ENCODE results near the gene KCP. TPM values are rescaled to one million over a fixed set of nuclear protein-coding genes. Genes with fewer than 3 reads are reported as not detected.

Gene KCP
- total RNA-seq, 4 donors from 2014 or later = 0.47 to 1.5 (median 0.87) TPM

DNA sequence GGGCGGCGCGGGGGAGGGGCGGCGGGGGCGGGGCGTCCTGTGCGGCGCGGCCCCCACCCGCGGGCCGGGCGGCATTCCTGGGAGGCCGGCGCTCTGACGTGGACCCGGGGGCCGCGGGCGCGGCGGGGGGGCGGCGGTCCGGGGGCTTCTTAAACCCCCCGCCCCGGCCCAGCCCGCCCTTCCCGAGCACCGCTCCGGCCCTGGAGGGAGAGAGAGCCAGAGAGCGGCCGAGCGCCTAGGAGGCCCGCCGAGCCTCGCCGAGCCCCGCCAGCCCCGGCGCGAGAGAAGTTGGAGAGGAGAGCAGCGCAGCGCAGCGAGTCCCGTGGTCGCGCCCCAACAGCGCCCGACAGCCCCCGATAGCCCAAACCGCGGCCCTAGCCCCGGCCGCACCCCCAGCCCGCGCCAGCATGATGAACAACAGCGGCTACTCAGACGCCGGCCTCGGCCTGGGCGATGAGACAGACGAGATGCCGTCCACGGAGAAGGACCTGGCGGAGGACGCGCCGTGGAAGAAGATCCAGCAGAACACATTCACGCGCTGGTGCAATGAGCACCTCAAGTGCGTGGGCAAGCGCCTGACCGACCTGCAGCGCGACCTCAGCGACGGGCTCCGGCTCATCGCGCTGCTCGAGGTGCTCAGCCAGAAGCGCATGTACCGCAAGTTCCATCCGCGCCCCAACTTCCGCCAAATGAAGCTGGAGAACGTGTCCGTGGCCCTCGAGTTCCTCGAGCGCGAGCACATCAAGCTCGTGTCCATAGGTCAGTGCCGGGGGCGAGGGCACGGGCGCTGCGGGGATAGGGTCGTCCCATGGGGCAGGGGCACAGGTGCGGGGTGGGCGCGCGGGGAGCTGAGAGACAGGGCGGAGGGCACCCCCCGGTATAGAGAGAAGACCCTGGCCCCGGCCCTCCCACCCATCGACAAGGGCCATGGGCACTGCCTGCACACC lies 80.0 kb downstream of the KCP start, which contains the start of gene FLNC:
Gene FLNC (plus strand): TSS at position 176 of the 947 bp plus-strand sequence. CDS start 232 bp downstream, at position 408.
- Histone ChIP-seq H3K4me3 (peak within 1 kb of the TSS; percentile 33 to 74 (median 50)), H3K4me1 (peaks cover 21 to 77% (median 38%) of the 10 kb centered on the region in 3 donors), H3K27me3 (peaks cover 0 to 60% (median 0%) of the 10 kb centered on the region in 4 donors), H3K27ac (peak within 1 kb of the TSS; percentile 70 to 92 (median 86)), H3K9me3 (no peaks in the 10 kb centered on the region), H3K36me3 (no peaks in the 10 kb centered on the region)
- no peak for DNase-seq
- intact Hi-C loops (cut with DNase I) = no loop called here
- TF ChIP-seq POLR2A (IDR thresholded peaks at IDR 0.05) = peak in 2 of 4 donors; percentile 33 to 39
- TF ChIP-seq, protein P1, sequence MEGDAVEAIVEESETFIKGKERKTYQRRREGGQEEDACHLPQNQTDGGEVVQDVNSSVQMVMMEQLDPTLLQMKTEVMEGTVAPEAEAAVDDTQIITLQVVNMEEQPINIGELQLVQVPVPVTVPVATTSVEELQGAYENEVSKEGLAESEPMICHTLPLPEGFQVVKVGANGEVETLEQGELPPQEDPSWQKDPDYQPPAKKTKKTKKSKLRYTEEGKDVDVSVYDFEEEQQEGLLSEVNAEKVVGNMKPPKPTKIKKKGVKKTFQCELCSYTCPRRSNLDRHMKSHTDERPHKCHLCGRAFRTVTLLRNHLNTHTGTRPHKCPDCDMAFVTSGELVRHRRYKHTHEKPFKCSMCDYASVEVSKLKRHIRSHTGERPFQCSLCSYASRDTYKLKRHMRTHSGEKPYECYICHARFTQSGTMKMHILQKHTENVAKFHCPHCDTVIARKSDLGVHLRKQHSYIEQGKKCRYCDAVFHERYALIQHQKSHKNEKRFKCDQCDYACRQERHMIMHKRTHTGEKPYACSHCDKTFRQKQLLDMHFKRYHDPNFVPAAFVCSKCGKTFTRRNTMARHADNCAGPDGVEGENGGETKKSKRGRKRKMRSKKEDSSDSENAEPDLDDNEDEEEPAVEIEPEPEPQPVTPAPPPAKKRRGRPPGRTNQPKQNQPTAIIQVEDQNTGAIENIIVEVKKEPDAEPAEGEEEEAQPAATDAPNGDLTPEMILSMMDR (IDR thresholded peaks at IDR 0.05) = no peak
- WGBS, 2 donors = 0% methylated on average over 11 of the region's 109 CpGs; no CpG with 5 or more reads in 1 of the 2 donors

DNA sequence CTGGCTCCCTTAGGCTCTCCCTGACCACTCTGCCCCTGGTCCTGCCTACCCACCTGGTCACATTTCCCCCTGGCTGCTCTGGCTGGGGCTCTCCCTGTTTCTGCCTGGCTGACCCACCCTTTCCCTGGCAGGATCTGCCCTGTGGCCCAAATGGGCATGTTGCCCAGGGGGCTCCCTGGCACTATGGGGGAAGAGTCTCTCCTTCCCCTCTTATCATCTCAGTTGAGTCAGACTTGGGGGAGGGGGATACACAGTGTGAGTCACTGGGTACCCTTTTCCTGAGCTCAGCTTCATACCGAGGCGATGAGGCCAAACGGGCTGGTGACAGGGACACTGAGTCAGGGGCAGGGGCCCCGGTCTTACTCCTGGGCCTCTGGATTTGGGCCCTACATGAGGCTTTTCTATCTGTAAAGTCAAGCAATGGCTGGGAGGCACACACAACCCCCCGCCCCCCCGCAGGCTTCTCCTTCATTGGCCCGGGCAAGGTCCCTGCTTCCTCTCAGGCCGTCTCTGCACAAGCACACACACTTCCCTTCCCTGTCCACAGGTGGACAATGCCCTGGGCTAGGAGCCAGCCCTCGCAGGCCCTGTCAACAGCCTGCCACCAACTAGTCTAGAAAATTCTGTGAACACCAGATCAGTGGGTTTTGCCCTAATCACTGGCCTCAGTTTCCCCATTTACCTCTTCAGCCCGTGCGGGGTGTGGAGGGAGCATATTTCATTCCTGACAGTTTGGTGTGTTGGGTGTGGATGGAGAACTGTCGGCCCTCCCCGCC lies 80.9 kb downstream of the KCP start:
- TF ChIP-seq POLR2A (IDR thresholded peaks at IDR 0.05) = no peak
- TF ChIP-seq, protein P1 (IDR thresholded peaks at IDR 0.05) = no peak
- peak overlapping the region; percentile 33 to 74 (median 50) for H3K4me3 ChIP-seq
- 17% methylated on average over 4 of the region's 13 CpGs; no CpG with 5 or more reads in 1 of the 2 donors for WGBS, 2 donors
- H3K4me1 ChIP-seq = peaks cover 21 to 71% (median 38%) of the 10 kb centered on the region in 3 donors
- DNase-seq = no peak
- H3K9me3 ChIP-seq = no peaks in the 10 kb centered on the region
- intact Hi-C loops (cut with DNase I) = no loop called here
- H3K27ac ChIP-seq = peak overlapping the region; percentile 70 to 92 (median 78)
- H3K36me3 ChIP-seq = no peaks in the 10 kb centered on the region
- H3K27me3 ChIP-seq = peaks cover 0 to 60% (median 0%) of the 10 kb centered on the region in 4 donors

DNA sequence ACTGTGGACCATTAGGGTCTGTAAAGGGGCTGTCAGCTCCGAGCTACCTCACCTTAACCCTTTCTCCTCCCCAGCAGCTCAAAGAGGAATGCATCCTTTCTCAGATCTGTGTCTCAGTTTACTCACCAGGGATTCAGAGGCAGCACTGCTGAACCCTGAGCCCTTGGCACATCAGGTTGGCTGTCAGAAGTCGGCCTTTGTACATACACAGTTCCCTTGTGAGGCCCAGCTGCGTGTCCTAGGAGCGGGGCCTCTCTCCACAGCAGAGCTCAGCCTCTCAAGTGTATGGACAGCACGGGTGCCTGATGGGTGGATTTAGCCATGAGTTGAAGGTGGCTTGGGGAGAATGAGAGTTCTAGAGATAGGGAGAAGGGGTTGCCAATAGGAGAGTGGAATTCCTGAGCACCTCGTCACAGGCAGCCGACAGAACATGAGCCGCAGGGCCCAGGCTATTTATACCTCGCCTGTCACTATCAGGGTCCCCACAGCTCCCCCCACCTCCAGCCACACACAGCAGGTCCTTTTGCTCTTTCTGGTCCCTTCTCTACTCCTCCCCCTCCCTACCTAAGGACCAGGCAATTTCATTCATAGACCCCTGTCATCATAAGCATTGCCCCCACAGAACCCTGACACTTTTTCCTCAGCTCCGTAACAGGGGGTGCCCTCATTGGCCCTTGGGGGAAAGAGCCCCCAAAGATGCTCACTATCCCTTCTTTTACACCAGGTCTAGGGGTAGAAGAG lies 82.4 kb downstream of the KCP start:
- Histone ChIP-seq H3K4me3 (no peak overlapping the region), H3K27ac (peak overlapping the region in 3 of 4 donors; percentile 58 to 81 (median 62)), H3K27me3 (peaks cover 0 to 52% (median 0%) of the 10 kb centered on the region in 4 donors), H3K9me3 (no peaks in the 10 kb centered on the region), H3K4me1 (peaks cover 21 to 56% (median 27%) of the 10 kb centered on the region in 3 donors), H3K36me3 (no peaks in the 10 kb centered on the region)
- no peak for TF ChIP-seq POLR2A (IDR thresholded peaks at IDR 0.05)
- 71 to 82% methylated on average over 6 to 7 of the region's 10 CpGs for WGBS, 2 donors
- intact Hi-C loops (cut with DNase I) = no loop called here
- DNase-seq = no peak

DNA sequence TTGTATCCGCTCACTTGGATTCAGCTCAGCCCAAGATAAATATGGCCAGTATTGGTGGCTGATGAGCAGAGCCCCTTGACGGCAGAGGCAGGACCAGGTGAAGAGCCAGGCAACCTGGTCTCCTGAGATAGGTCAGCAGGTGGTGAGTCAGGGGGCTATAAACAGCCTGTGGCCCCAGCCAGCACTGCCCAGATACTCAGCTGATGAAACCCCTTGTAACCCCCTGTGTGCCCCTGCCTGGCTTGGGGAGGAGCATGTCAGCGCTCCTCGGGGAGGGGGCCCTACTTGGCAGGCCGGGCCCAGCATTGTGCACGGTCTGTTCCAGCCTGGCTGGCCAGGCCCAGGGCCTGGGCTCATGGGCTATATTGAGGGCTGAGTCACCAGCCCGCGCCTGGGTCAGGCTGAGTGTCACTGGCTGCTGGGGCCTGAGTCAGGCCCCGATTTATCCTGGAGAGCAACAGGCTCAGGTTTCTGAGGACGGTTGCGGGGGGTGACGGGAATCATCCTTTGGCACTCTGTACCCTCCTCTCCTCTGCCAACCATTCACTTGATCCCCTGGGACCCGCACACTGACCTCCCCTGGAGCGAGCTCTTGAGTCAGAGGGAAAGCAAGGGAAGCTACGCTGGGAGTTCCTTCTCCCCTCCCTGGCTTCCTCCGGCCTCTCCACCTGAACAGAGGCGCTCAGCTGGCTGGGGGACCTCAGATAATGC lies 83.1 kb downstream of the KCP start:
- TF ChIP-seq, protein P1 (IDR thresholded peaks at IDR 0.05) = no peak
- no peak for TF ChIP-seq POLR2A (IDR thresholded peaks at IDR 0.05)
- intact Hi-C loops (cut with DNase I) = no loop called here
- DNase-seq = no peak
- Histone ChIP-seq H3K27ac (peak overlapping the region in 3 of 4 donors; percentile 58 to 81 (median 62)), H3K4me1 (peaks cover 15 to 49% (median 20%) of the 10 kb centered on the region in 3 donors), H3K9me3 (no peaks in the 10 kb centered on the region), H3K4me3 (no peak overlapping the region), H3K27me3 (peaks cover 0 to 44% (median 0%) of the 10 kb centered on the region in 4 donors), H3K36me3 (no peaks in the 10 kb centered on the region)
- 38 to 86% methylated on average over 1 of the region's 17 CpGs for WGBS, 2 donors

All from esophagus squamous epithelium (tissue), 5 donors.